Hepatocyte (in vitro differentiated cells): ENCODE measurements around the gene IP6K2. TPM values are rescaled to one million over a fixed set of nuclear protein-coding genes. Genes with fewer than 3 reads are reported as not detected.

ENCODE experiments used
- DNase-seq: peaks from one replicate; pipeline ENCODE4 v3.0.0-alpha.2; 2016; ENCODE audit warnings: low spot score
- H2AFZ ChIP-seq: fragments of 200-600 bp; sonication (generic); 2 replicates; pipeline ENCODE4 v1.6.0; 2016; ENCODE audit warnings: antibody characterized with exemption, mild to moderate bottlenecking
- H3K27ac ChIP-seq: fragments of 200-600 bp; sonication (generic); 2 replicates; pipeline ENCODE4 v1.5.1; 2016; ENCODE audit warnings: mild to moderate bottlenecking
- H3K27me3 ChIP-seq: fragments of 200-600 bp; sonication (generic); 2 replicates; pipeline ENCODE4 v1.6.1; 2016
- H3K36me3 ChIP-seq: fragments of 200-600 bp; sonication (generic); replicated peaks from 2 replicates; pipeline ENCODE4 v1.5.1; 2016; ENCODE audit warnings: low read depth; ENCODE audit not compliant: insufficient read depth
- H3K4me1 ChIP-seq: fragments of 200-600 bp; sonication (generic); 2 replicates; pipeline ENCODE4 v1.5.1; 2016; ENCODE audit warnings: mild to moderate bottlenecking, moderate library complexity; ENCODE audit not compliant: insufficient read depth
- H3K4me2 ChIP-seq: fragments of 200-600 bp; sonication (generic); 2 replicates; pipeline ENCODE4 v1.6.0; 2016
- H3K4me3 ChIP-seq: fragments of 200-600 bp; sonication (generic); 2 replicates; pipeline ENCODE4 v1.5.1; 2016; ENCODE audit warnings: mild to moderate bottlenecking
- H3K79me2 ChIP-seq: fragments of 200-600 bp; sonication (generic); 2 replicates; pipeline ENCODE4 v1.6.0; 2017; ENCODE audit warnings: mild to moderate bottlenecking
- H3K9me2 ChIP-seq: fragments of 200-600 bp; sonication (generic); replicated peaks from 2 replicates; pipeline ENCODE4 v1.6.0; 2017; ENCODE audit warnings: mild to moderate bottlenecking; ENCODE audit not compliant: insufficient read depth
- H3K9me3 ChIP-seq: fragments of 200-600 bp; sonication (generic); 2 replicates; pipeline ENCODE4 v1.5.1; 2016; ENCODE audit warnings: low read depth, mild to moderate bottlenecking
- H4K20me1 ChIP-seq: fragments of 200-600 bp; sonication (generic); 2 replicates; pipeline ENCODE4 v1.6.0; 2016; ENCODE audit warnings: mild to moderate bottlenecking; ENCODE audit not compliant: insufficient read depth, poor library complexity, severe bottlenecking
- EZH2 ChIP-seq: fragments of 200-600 bp; sonication (generic); IDR thresholded peaks from 2 replicates; pipeline ENCODE4 v1.6.1; 2016; ENCODE audit warnings: antibody characterized with exemption, mild to moderate bottlenecking, borderline replicate concordance
- EZH2phosphoT487 ChIP-seq: fragments of 200-600 bp; sonication (generic); IDR thresholded peaks from one replicate; pipeline ENCODE4 v1.6.1; 2018; ENCODE audit warnings: antibody characterized with exemption, mild to moderate bottlenecking, low read depth, moderate library complexity; ENCODE audit not compliant: unreplicated experiment, severe bottlenecking
- WGBS: methylation state at CpG from one replicate; pipeline ENCODE4 v1.1.6; 2016; ENCODE audit warnings: low lambda C conversion rate; ENCODE audit errors: missing lambda C conversion rate; 5-methylcytosine and 5-hydroxymethylcytosine counted together
- microRNA-seq: library from miRNA; unstranded; fragments of <30 nt; microRNA quantifications from one replicate; pipeline ENCODE4, GENCODE V29; 2017
- polyA plus RNA-seq: library from polyadenylated mRNA; unstranded; fragments of >200 nt; fragmentation: Nextera tagmentation; extraction: Ambion mirVana; gene quantifications from 2 replicates; pipeline ENCODE4 v1.2.1, GENCODE V29; 2016
- small RNA-seq: library from RNA; depleted of rRNA; stranded (forward); fragments of <200 nt; gene quantifications from one replicate; pipeline ENCODE3, GENCODE V24; 2014
- total RNA-seq: library from RNA; depleted of rRNA; stranded (reverse); fragments of >200 nt; gene quantifications from 2 replicates; pipeline ENCODE4 v1.2.3, GENCODE V29; 2014
- TF ChIP-seq, protein P1 (sequence below): fragments of 200-600 bp; sonication (generic); IDR thresholded peaks from 2 replicates; pipeline ENCODE4 v1.5.1; 2016; ENCODE audit warnings: antibody characterized with exemption, mild to moderate bottlenecking; ENCODE audit not compliant: poor library complexity

The IP6K2 gene
- total and polyA plus RNA-seq, 2 experiments from 2014 or later = 112 to 155 TPM

DNA sequence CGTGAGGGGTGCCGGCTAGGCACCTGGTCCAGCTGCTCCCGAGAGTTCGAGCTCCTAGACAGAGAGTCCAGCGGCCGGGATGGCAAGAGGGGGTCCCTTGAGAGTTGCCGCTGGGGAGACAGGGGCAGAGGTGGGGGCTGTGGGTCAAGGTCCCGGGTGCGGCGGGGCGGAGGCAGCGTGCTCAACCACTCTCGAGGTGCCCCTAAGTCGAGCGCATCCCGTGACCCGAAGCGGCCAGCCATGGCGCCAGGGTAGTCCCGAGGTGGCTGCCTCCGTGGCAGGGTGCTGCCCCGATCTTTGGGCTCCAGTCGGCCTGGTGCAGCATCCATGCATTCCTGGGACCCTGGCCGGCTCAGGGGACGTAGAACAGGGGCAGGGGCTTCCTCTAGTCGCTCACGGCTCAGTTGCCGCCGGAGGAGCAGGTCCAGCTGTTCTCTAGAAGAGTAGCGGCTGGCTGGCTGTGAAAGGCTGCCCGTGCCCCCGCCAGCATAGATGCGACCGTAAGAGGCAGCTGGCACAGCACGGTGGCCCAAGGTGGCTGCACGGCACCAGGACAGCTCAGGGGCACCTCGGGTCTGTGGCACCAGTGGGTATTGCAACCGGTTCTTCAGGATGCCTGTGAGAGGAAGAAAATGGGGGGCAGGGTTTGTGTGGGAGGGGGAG is 76.9 kb downstream of the IP6K2 start:
- Histone ChIP-seq H3K36me3 (no peaks in the 10 kb centered on the region), H3K79me2 (no peaks in the 10 kb centered on the region), H2AFZ (no peak overlapping the region), H3K9me3 (no peaks in the 10 kb centered on the region), H3K9me2 (no peaks in the 10 kb centered on the region), H3K4me2 (no peak overlapping the region), H3K27me3 (no peaks in the 10 kb centered on the region), H3K4me1 (peaks cover 13% of the 10 kb centered on the region), H3K4me3 (no peak overlapping the region), H3K27ac (no peak overlapping the region), H4K20me1 (no peaks in the 10 kb centered on the region)
- DNase-seq = no peak
- TF ChIP-seq EZH2 (no peak), EZH2phosphoT487 (no peak)
- TF ChIP-seq, protein P1, sequence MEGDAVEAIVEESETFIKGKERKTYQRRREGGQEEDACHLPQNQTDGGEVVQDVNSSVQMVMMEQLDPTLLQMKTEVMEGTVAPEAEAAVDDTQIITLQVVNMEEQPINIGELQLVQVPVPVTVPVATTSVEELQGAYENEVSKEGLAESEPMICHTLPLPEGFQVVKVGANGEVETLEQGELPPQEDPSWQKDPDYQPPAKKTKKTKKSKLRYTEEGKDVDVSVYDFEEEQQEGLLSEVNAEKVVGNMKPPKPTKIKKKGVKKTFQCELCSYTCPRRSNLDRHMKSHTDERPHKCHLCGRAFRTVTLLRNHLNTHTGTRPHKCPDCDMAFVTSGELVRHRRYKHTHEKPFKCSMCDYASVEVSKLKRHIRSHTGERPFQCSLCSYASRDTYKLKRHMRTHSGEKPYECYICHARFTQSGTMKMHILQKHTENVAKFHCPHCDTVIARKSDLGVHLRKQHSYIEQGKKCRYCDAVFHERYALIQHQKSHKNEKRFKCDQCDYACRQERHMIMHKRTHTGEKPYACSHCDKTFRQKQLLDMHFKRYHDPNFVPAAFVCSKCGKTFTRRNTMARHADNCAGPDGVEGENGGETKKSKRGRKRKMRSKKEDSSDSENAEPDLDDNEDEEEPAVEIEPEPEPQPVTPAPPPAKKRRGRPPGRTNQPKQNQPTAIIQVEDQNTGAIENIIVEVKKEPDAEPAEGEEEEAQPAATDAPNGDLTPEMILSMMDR = no peak
- WGBS = 94% methylated on average over 24 of the region's 38 CpGs

Small RNAs within 50 kb of the gene (microRNA-seq; reads per million reads assigned to microRNA genes)
- gene MIR4793 = not detected

Small RNAs within 50 kb of the gene (small RNA-seq; reads per million reads assigned to genes)
- gene AC141002.1 = not detected

Other genes with a start within 250 kb of the IP6K2 start
- 172 and 192 TPM in 2 replicates for gene SHISA5, start 213.0 kb downstream of the IP6K2 start, total RNA-seq
- gene SHISA5, start 213.0 kb downstream of the IP6K2 start, polyA plus RNA-seq = 369 TPM in 2 replicates
- 12.0 and 14.1 TPM in 2 replicates for gene PFKFB4, start 160.4 kb downstream of the IP6K2 start, total RNA-seq
- gene PFKFB4, start 160.4 kb downstream of the IP6K2 start, polyA plus RNA-seq = 8.2 and 9.5 TPM in 2 replicates
- gene UCN2, start 153.4 kb downstream of the IP6K2 start, total RNA-seq = 0.08 and 0.30 TPM in 2 replicates
- gene UCN2, start 153.4 kb downstream of the IP6K2 start, polyA plus RNA-seq = 1.1 and 1.5 TPM in 2 replicates
- gene COL7A1, start 121.9 kb downstream of the IP6K2 start, total RNA-seq = 5.7 and 17.4 TPM in 2 replicates
- gene COL7A1, start 121.9 kb downstream of the IP6K2 start, polyA plus RNA-seq = 19.6 and 24.7 TPM in 2 replicates
- gene UQCRC1, start 107.6 kb downstream of the IP6K2 start, total RNA-seq = 308 and 352 TPM in 2 replicates
- gene UQCRC1, start 107.6 kb downstream of the IP6K2 start, polyA plus RNA-seq = 405 and 411 TPM in 2 replicates
- not detected in 2 replicates for gene TMEM89, start 95.5 kb downstream of the IP6K2 start, total RNA-seq
- not detected in 2 replicates for gene TMEM89, start 95.5 kb downstream of the IP6K2 start, polyA plus RNA-seq
- gene SLC26A6, start 81.8 kb downstream of the IP6K2 start, total RNA-seq = 42.0 and 56.6 TPM in 2 replicates
- 53.7 and 60.9 TPM in 2 replicates for gene SLC26A6, start 81.8 kb downstream of the IP6K2 start, polyA plus RNA-seq
- gene CELSR3, start 54.3 kb downstream of the IP6K2 start, total RNA-seq = 1.6 and 1.8 TPM in 2 replicates
- gene CELSR3, start 54.3 kb downstream of the IP6K2 start, polyA plus RNA-seq = 1.9 TPM in 2 replicates
- gene NCKIPSD, start 31.3 kb downstream of the IP6K2 start, total RNA-seq = 19.9 and 23.4 TPM in 2 replicates
- gene NCKIPSD, start 31.3 kb downstream of the IP6K2 start, polyA plus RNA-seq = 21.0 and 22.9 TPM in 2 replicates
- gene PRKAR2A, start 130.7 kb upstream of the IP6K2 start, total RNA-seq = 29.7 and 33.9 TPM in 2 replicates
- gene PRKAR2A, start 130.7 kb upstream of the IP6K2 start, polyA plus RNA-seq = 9.0 and 10.8 TPM in 2 replicates
- 59.1 and 61.3 TPM in 2 replicates for gene SLC25A20, start 181.7 kb upstream of the IP6K2 start, total RNA-seq
- gene SLC25A20, start 181.7 kb upstream of the IP6K2 start, polyA plus RNA-seq = 38.0 and 46.0 TPM in 2 replicates
- 58.7 and 60.9 TPM in 2 replicates for gene ARIH2, start 201.6 kb upstream of the IP6K2 start, total RNA-seq
- gene ARIH2, start 201.6 kb upstream of the IP6K2 start, polyA plus RNA-seq = 41.7 and 45.3 TPM in 2 replicates